ENCODE measurements around the gene JMJD8. TPM values are rescaled to one million over a fixed set of nuclear protein-coding genes. Genes with fewer than 3 reads are reported as not detected.

Gene JMJD8
- total RNA-seq, 4 donors from 2014 or later, result 53.7 to 70.7 (median 62.5) TPM

- TF ChIP-seq CTCF (IDR thresholded peaks at IDR 0.05) (peak in 3 of 6 experiments; percentile 6 to 10 (median 7)), POLR2A (IDR thresholded peaks at IDR 0.05) (peak in 1 of 4 donors; percentile 37)
- WGBS, 2 donors, result 0% methylated on average over 5 of the region's 91 CpGs; no CpG with 5 or more reads in 1 of the 2 donors
- Histone ChIP-seq H3K4me3 (peak within 1 kb of the TSS; percentile 60 to 92 (median 72)), H3K36me3 (peaks cover 0 to 24% (median 0%) of the 10 kb centered on the region in 3 donors), H3K9me3 (no peaks in the 10 kb centered on the region), H3K4me1 (peaks cover 32 to 70% (median 33%) of the 10 kb centered on the region in 3 donors), H3K27ac (peak within 1 kb of the TSS; percentile 86 to 91 (median 88)), H3K27me3 (no peaks in the 10 kb centered on the region)
- intact Hi-C loops (cut with DNase I), result no loop called here
- peak; percentile 35 for DNase-seq
Measured at GRCh38 chr16:648781-649589, 35.1 kb downstream of the JMJD8 start, which contains the start of gene WDR90. Gene WDR90, plus strand, starts transcription at chr16:649365. Its CDS starts 52 bp downstream, at chr16:649417.

GRCh38 chr16:648071-648780 lies 35.9 kb downstream of the JMJD8 start:
- H3K4me1 ChIP-seq, result peaks cover 33 to 78% (median 34%) of the 10 kb centered on the region in 3 donors
- peaks cover 0 to 16% (median 0%) of the 10 kb centered on the region in 3 donors for H3K36me3 ChIP-seq
- DNase-seq, result no peak
- intact Hi-C loops (cut with DNase I), result no loop called here
- peak overlapping the region; percentile 86 to 91 (median 88) for H3K27ac ChIP-seq
- TF ChIP-seq CTCF (IDR thresholded peaks at IDR 0.05), result peak in 5 of 6 experiments; percentile 19 to 51 (median 31)
- TF ChIP-seq POLR2A (IDR thresholded peaks at IDR 0.05), result no peak
- H3K27me3 ChIP-seq, result no peaks in the 10 kb centered on the region
- 15% methylated on average over 6 of the region's 24 CpGs; no CpG with 5 or more reads in 1 of the 2 donors for WGBS, 2 donors
- H3K4me3 ChIP-seq, result peak overlapping the region; percentile 60 to 92 (median 72)
- H3K9me3 ChIP-seq, result no peaks in the 10 kb centered on the region

- intact Hi-C loops (cut with DNase I), result no loop called here
- H3K4me3 ChIP-seq, result peak overlapping the region in 1 of 4 donors; percentile 92
- peaks cover 0 to 11% (median 0%) of the 10 kb centered on the region in 3 donors for H3K36me3 ChIP-seq
- H3K4me1 ChIP-seq, result peaks cover 42 to 87% (median 42%) of the 10 kb centered on the region in 3 donors
- no peaks in the 10 kb centered on the region for H3K27me3 ChIP-seq
- H3K27ac ChIP-seq, result peak overlapping the region in 2 of 4 donors; percentile 86 to 91
- DNase-seq, result no peak
- no peak for TF ChIP-seq POLR2A (IDR thresholded peaks at IDR 0.05)
- TF ChIP-seq CTCF (IDR thresholded peaks at IDR 0.05), result no peak
- WGBS, 2 donors, result no CpG with 5 or more reads among the region's 25 CpGs
- H3K9me3 ChIP-seq, result no peaks in the 10 kb centered on the region
Measured at GRCh38 chr16:647173-647902, 36.8 kb downstream of the JMJD8 start.

GRCh38 chr16:646679-647172 lies 37.4 kb downstream of the JMJD8 start:
- Histone ChIP-seq H3K27me3 (no peaks in the 10 kb centered on the region), H3K27ac (no peak overlapping the region), H3K36me3 (peaks cover 0 to 6% (median 0%) of the 10 kb centered on the region in 3 donors), H3K4me3 (no peak overlapping the region), H3K9me3 (no peaks in the 10 kb centered on the region), H3K4me1 (peaks cover 42 to 89% (median 45%) of the 10 kb centered on the region in 3 donors)
- TF ChIP-seq POLR2A (IDR thresholded peaks at IDR 0.05) (no peak), CTCF (IDR thresholded peaks at IDR 0.05) (no peak)
- DNase-seq, result no peak
- intact Hi-C loops (cut with DNase I), result no loop called here
- WGBS, 2 donors, result 90% methylated on average over 2 of the region's 22 CpGs; no CpG with 5 or more reads in 1 of the 2 donors

Measured in esophagus squamous epithelium (tissue), 5 donors.